ENCODE data around the gene CES5A. TPM values are rescaled to one million over a fixed set of nuclear protein-coding genes. Genes with fewer than 3 reads are reported as not detected.
"Not testable (repeated sequence)": the region's sequence is repeated elsewhere in the genome, so short reads cannot be mapped to it uniquely, and the experiment has no call there.

Gene CES5A
- polyA plus RNA-seq, 3 donors = not detected

DNA sequence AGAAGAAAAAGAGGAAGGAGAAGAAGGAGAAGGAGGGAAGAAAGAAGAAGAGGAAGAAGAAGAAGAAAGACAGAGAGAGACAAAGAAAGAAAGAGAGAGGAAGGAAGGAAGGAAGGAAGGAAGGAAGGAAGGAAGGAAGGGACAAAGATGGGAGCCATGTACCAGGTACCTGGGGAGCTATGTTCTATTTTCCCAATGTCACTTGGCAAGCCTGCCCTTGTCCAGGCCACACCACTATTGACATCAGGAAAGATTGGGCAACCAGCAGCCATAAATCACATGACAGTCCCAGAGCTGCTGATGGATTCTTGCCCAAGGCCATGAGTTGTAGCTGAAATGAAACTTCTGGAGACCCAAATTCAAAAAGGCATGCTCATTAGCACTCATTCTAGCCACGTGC is 39.6 kb downstream of the CES5A start:
- H3K27ac ChIP-seq (ENCODE audit: low read depth in 1 of 2, low read length in 2 of 2) = peak overlapping the region; percentile 67 to 83
- TF ChIP-seq, protein P1, sequence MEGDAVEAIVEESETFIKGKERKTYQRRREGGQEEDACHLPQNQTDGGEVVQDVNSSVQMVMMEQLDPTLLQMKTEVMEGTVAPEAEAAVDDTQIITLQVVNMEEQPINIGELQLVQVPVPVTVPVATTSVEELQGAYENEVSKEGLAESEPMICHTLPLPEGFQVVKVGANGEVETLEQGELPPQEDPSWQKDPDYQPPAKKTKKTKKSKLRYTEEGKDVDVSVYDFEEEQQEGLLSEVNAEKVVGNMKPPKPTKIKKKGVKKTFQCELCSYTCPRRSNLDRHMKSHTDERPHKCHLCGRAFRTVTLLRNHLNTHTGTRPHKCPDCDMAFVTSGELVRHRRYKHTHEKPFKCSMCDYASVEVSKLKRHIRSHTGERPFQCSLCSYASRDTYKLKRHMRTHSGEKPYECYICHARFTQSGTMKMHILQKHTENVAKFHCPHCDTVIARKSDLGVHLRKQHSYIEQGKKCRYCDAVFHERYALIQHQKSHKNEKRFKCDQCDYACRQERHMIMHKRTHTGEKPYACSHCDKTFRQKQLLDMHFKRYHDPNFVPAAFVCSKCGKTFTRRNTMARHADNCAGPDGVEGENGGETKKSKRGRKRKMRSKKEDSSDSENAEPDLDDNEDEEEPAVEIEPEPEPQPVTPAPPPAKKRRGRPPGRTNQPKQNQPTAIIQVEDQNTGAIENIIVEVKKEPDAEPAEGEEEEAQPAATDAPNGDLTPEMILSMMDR (IDR thresholded peaks at IDR 0.05) = no peak
- H3K27ac Mint-ChIP-seq = peak overlapping the region; percentile 80 to 93 (median 90)

DNA sequence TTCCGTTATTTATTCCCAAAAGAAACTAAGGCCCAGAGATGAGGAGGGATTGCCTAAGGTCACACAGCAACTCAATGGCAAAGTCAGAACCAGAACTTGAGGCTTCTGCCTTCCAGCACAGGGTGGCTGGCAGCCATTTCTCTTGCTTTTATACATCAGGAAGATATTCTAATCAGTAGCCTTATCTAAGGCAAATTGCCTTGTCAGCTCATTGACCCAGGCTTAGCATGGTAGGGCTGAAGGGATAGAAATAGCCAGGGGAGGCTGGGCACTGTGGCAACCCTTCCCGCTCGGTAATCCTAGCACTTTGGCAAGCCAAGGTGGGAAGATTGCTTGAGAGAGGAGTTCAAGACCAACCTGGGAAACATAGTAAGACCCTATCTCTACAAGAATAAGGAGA is 40.0 kb downstream of the CES5A start:
- Histone ChIP-seq H3K27ac (ENCODE audit: low read depth in 1 of 2, low read length in 2 of 2) (peak overlapping the region; percentile 67 to 83), H3K79me2 (ENCODE audit: insufficient read depth, low read length) (peaks cover 19% of the 10 kb centered on the region), H3K4me1 (ENCODE audit: control insufficient read depth in 1 of 2, insufficient read depth in 2 of 2, low read length in 2 of 2) (peaks cover 64 to 85% of the 10 kb centered on the region in 2 donors)
- H3K4me2 ChIP-seq (replicated peaks; ENCODE audit: extremely low read depth, low read length, poor library complexity, severe bottlenecking); H2AFZ ChIP-seq (ENCODE audit: insufficient read depth, low read depth, low read length, poor library complexity, severe bottlenecking); H3K9ac ChIP-seq (ENCODE audit: insufficient read depth, low read length, poor library complexity, severe bottlenecking); DNase-seq; H3K27me3 Mint-ChIP-seq (ENCODE audit: low read depth in 3 of 3); H4K20me1 ChIP-seq (ENCODE audit: insufficient read depth, low read length); H3K36me3 ChIP-seq (replicated peaks in 1 of 2; ENCODE audit: control insufficient read depth in 1 of 2, insufficient read depth in 2 of 2, low read length in 2 of 2); H3K4me3 ChIP-seq (replicated peaks in 1 of 3; ENCODE audit: low read depth in 2 of 3, low read length in 3 of 3); H3K36me3 Mint-ChIP-seq; H3K9me3 ChIP-seq (replicated peaks in 1 of 2; ENCODE audit: control insufficient read depth in 1 of 2, insufficient read depth in 1 of 2, low read length in 2 of 2); H3K27me3 ChIP-seq (ENCODE audit: control insufficient read depth in 2 of 2, insufficient read depth in 2 of 2, low read length in 2 of 2); H3K9me3 Mint-ChIP-seq; H3K4me3 Mint-ChIP-seq: not testable (repeated sequence)
- no CpG with 5 or more reads among the region's 3 CpGs for WGBS (ENCODE audit: insufficient coverage)
- intact Hi-C loops (cut with micrococcal nuclease) = loop anchor here in 1 of 2 donors (2.0 kb wide), 1 partner anchor 82 kb away; no protein-coding TSS in a partner anchor
- Mint-ChIP-seq H3K4me1 (peaks cover 89% of the 10 kb centered on the region), H3K27ac (peak overlapping the region in 6 of 7 donors; percentile 83 to 93 (median 90))

More for the DNA sequence above, 39.6 kb downstream of the CES5A start:
- Mint-ChIP-seq H3K9me3 (peaks cover 0 to 4% (median 3%) of the 10 kb centered on the region in 7 donors), H3K4me3 (no peak overlapping the region), H3K27me3 (ENCODE audit: low read depth in 3 of 3) (peaks cover 0 to 8% (median 3%) of the 10 kb centered on the region in 3 donors), H3K36me3 (peaks cover under 1 to 6% of the 10 kb centered on the region in 2 donors), H3K4me1 (peaks cover 89% of the 10 kb centered on the region)
- no peaks in the 10 kb centered on the region for H3K9me3 ChIP-seq (replicated peaks in 1 of 2; ENCODE audit: control insufficient read depth in 1 of 2, insufficient read depth in 1 of 2, low read length in 2 of 2)
- H3K4me2 ChIP-seq (replicated peaks; ENCODE audit: extremely low read depth, low read length, poor library complexity, severe bottlenecking) = no peak overlapping the region
- no peaks in the 10 kb centered on the region for H3K36me3 ChIP-seq (replicated peaks in 1 of 2; ENCODE audit: control insufficient read depth in 1 of 2, insufficient read depth in 2 of 2, low read length in 2 of 2)
- no peak overlapping the region for H3K9ac ChIP-seq (ENCODE audit: insufficient read depth, low read length, poor library complexity, severe bottlenecking)
- no peaks in the 10 kb centered on the region for H3K27me3 ChIP-seq (ENCODE audit: control insufficient read depth in 2 of 2, insufficient read depth in 2 of 2, low read length in 2 of 2)
- H4K20me1 ChIP-seq (ENCODE audit: insufficient read depth, low read length) = no peaks in the 10 kb centered on the region
- intact Hi-C loops (cut with micrococcal nuclease) = loop anchor here in 1 of 2 donors (2.0 kb wide), 1 partner anchor 83 kb away; no protein-coding TSS in a partner anchor
- H3K4me3 ChIP-seq (replicated peaks in 1 of 3; ENCODE audit: low read depth in 2 of 3, low read length in 3 of 3) = peak overlapping the region in 1 of 3 experiments; percentile 4
- H2AFZ ChIP-seq (ENCODE audit: insufficient read depth, low read depth, low read length, poor library complexity, severe bottlenecking) = no peak overlapping the region
- peak; percentile 42 to 66 (median 60) for DNase-seq
- peaks cover 15% of the 10 kb centered on the region for H3K79me2 ChIP-seq (ENCODE audit: insufficient read depth, low read length)
- WGBS (ENCODE audit: insufficient coverage) = no CpG with 5 or more reads among the region's 1 CpG
- H3K4me1 ChIP-seq (ENCODE audit: control insufficient read depth in 1 of 2, insufficient read depth in 2 of 2, low read length in 2 of 2) = peaks cover 66 to 88% of the 10 kb centered on the region in 2 donors
